M059J (cell line): Measurements from ENCODE around the gene PIGM. TPM values are rescaled to one million over a fixed set of nuclear protein-coding genes. Genes with fewer than 3 reads are reported as not detected.

Source experiments
- DNase-seq: peaks from one replicate; pipeline ENCODE4 v3.0.0-alpha.2; 2012; ENCODE audit warnings: low read depth
- total RNA-seq: library from RNA; depleted of rRNA; stranded (reverse); fragments of >200 nt; shearing (Covaris generic); gene quantifications from 2 replicates; pipeline ENCODE4 v1.2.3, GENCODE V29; 2014; rRNA removed

Gene PIGM
- total RNA-seq, 1 experiment from 2014 or later: 4.0 TPM

DNA sequence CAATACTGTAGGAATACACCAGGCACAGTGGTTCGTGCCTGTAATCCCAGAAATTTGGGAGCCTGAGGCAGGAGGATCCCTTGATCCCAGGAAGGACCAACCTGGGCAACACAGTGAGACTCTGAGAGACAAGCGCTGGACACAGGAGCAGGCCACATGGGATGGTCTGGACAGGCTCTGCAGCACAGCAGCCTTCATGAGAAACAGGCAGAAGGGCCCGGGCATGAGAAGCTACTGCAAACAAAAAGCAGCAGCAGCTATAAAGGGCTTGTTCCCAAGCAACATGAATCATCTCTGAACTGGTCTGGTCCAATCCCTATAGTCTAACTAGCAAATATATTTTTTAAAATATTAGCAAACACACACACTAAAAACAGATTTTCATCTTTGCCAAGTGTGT, 42.2 kb downstream of the PIGM start:
- no peak for DNase-seq

DNA sequence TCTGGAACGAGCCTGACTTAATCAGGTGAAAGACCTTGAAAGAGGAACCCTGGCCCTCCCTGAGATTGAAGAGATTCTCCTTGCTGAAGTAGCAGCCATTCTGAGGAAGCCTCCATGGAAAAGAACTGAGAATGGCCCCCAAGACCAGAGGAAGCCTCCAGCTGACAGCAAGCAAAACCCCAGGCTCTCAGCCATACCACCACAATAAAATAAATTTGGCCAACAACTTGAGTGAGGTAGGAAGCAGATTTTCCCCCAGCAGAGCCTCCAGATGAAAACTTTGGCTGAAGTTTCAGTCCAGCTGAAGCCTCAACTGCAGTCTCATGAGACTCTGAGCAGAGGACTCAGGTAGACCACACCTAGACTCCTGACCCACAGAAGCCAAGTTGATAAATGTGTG, 43.8 kb downstream of the PIGM start:
- DNase-seq: no peak

DNA sequence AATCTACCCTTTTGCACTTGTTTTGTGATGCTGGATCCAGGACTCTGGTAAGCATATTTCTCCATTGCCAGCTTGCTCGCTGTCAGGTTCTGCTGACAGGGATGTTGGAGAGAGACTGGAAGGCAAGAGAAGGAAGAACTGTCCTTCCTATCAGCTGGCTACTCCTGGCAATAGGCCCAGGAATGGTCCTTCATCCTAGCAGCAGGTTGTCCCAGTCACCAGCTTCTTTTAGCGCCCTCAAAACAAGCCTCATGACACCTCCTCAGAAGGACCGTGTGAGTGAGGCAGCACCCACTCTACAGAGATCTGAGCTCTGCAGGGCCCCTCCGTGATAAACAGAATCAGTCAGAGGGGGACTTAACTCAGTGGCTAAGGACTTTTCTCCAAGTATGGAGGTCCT, 44.6 kb downstream of the PIGM start:
- no peak for DNase-seq

DNA sequence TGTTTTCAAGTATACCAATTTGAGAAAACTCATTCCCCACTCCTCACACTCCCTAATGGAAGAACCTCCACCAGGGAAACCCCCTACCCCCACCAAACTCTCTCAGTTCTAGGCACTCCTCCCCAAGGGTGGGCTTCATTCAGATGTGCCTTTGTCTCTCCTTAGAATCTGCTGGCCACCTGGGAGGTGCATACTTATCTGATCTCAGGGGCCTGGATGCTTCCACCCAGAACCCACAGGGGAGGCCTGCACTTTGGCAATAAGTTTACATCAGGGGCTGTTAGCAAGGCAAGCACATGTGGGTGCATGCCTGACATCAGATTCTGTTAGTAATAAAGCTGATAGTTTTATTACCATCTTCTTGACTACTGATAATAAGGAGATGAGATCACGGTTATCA, 45.3 kb downstream of the PIGM start:
- no peak for DNase-seq

DNA sequence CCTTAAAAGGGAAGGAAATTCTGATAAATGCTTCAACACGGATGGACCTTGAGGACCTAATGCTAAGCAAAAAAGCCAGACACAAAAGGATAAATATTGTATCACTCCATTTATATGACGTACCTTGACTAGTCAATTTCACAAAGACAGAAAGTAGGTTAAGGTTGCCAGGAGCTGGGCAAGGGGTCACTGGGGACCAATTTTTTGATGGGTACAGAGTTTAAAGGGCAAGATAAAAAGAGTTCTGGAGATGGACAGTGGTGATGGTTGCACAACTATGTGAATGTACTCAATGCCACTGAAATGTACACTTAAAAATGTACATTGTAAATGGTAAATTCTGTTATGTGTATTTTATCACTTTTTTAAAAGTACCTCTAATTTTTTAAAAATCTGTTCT, 45.7 kb downstream of the PIGM start:
- no peak for DNase-seq

DNA sequence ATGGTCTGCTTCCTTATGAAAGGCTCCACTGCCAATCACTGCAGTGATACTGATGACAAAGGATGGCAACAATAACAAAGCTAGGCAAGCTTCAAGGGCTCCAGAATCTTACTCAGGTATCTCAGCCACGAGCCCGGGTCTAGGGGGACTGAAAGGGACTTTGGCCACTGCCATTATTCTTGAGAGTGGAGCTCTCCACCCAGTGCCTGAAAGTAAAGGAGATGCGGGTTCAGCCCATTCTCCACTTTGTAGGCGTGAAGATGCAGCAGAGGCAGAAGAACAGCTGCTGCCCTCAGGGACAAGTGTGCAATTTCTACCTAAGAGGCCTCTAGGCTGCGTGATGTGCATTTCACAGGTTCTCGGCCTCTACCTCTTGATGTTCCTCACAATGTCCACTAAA, 46.3 kb downstream of the PIGM start:
- DNase-seq: no peak

DNA sequence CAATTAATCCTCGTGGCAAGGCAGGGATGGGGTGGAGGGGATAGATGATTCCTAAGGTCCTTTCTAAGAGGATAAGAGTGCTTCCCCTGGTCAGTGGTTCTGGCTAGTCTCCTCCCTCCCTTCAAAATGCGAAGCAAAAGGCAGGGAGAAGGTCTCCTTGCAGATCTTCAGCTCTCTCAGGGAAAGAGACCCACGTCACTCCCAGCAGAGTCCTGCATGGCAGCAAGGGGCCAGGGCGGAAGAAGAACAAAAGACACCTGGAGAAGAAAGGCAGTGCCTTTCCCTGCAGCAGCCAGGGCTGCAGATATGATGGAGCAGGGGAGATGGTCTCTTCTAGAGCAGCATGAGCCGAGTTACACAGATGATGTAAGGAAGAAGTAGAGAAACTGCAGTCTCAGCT, 48.1 kb downstream of the PIGM start:
- DNase-seq: no peak

DNA sequence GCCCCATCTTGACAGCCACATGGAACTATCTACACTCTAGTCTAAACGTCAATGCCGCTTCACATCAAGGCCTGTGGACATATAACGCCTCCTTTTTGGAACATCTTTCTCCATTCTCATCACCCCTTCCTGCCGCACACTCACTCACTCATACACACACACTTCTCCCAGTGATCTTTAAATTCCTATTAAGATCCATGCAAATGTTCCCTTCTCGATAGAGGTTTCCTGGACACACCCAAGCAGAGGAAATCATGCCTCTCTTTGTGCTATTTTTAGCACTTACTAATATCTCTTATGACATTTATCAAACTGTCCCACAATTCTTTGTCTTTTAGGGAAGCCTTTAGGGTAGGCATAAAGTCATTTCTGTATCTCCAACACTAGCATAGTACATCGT, 49.5 kb downstream of the PIGM start:
- DNase-seq: no peak

DNA sequence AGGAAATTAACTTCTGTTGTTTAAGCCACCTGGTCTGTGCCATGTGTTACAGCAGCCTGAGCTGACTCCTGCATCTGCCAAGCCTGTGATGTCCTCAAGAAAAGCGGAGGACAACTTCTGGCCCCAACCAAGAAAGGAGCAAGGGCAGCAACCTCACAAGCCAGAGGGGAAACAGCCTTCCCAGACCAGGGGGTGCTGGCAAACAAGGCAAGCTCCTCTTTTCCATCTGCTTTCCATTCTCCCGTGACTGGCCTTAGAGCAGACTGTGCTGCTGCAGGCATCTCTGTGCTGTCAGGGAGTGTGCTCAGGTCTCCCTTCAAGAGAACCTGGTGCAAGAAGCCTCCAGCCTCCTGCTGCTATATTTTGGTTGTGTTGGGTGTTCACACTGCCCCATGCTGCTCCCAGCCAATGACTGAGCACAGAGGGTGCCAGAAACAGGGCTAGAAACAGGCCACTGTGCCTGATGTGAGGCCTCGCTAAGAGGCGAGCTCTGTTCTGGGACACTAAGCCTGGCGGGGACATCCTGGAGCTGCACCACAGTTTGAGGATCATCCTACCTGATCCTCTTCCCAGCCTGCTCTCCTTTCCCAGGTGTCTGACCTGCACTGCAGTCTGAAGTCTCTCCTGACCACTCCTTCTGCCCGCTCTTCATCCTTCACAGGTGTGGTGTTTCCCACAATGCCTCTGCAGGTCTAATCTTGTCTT, 50.3 kb downstream of the PIGM start:
- no peak for DNase-seq

DNA sequence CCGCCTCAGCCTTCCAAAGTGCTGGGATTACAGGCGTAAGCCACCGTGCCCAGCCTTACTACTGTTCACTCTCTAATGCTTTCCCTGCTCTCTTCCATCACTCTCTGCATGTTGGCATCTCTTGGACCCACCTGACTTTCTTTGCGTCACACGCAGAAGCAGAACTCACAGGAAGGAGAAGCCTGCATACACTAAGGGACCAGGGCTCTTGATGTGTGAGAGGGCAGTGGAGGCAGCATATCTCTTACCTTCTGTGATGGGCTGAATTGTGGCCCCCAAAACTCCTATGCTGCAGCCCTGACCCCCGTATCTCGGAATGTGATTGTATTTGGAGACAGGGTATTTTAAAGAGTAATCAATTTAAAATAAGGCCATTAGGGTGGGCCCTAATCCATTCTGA, 51.0 kb downstream of the PIGM start:
- no peak for DNase-seq

DNA sequence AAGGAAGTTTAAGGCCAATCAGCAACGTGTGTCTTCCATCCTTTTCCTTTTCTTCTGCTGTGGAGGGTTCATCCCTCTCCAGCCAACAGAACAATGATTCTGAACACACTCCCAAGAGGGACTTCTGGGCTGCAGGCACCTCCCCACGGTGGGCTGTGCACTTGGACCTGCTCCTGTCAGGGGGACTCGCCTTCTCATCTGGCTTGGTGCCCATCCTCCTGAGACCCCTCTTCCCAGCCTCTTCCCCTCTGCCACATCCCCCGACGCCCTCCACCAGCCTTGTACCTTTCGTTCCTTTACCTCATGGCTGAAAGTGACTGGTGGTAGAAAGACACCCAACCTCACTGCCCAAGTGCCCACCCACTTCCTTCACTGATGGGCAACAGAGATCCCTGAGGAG, 51.7 kb downstream of the PIGM start:
- DNase-seq: no peak

DNA sequence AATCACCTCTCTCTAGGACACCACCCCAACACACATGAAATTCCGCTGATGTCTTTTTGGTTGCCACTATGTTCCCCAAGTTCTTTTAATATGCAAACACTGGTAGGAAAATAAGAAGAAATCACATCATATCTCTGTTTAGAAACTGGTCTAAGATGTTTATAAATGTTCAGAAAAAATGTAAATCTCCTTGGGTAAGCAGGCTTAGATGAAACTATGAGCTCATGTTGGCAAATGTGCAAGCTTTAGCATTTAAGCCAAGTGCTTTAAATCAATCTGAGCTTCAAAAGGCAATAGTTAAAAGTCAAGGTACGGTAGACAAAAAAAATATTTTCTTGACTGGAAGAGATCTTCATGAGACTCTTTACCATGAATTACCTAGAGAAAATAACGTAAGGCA, 52.5 kb downstream of the PIGM start:
- DNase-seq: no peak

DNA sequence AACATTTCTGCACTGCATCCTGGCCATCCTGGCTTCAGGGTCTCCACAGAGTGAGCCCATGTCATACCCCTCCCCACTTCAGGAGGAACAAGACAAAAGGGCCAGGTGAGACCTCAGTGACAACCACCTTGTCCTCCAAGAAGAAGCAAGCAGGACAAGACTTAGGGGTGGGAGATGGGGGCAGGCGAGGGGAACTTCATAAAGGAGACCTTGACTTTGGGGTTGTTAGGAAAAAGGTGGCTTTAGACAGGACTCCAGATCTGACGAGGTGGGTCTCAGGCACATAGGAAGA, 53.7 kb downstream of the PIGM start:
- no peak for DNase-seq

DNA sequence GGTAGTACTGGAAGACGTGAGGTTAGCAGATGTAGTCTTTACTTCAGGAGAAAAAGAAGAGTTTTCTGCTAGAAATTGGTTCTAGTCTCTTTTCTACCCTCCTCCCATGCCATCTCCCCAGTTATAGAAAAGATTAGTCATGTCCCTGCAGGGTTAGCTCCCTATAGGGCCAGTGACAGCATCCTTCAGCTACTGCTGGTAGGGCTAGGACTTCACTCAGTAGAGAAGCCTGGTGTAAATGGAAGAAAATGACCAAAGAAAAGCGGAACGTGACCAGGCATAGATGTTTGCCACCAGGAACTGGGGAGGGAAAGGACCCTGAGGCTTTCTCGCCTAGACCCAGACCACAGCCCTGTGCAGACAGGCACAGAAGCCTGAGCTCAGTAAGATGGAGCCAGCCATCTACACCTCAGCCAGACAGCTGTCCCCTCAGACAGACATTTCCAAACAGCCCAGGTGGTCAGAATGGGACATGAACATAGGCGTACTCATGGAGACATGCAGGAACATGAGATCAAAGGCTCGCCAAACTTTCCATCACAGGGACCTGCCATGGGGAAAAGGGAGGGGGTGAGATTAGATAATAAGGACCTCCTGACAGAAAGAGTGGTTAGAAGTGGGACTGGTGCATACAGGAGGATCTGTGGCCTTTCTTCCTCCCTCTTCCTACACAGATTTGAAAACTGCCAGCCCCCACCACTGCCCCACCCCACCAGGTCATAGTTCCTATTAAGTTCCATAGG, 54.3 kb downstream of the PIGM start:
- no peak for DNase-seq

Other genes with a start within 250 kb of the PIGM start
- gene FCRL6, start 229.6 kb downstream of the PIGM start, total RNA-seq: not detected in 2 replicates
- 0.05 and 0.25 TPM in 2 replicates for gene SLAMF8, start 205.1 kb downstream of the PIGM start, total RNA-seq
- not detected in 2 replicates for gene VSIG8, start 169.3 kb downstream of the PIGM start, total RNA-seq
- gene CFAP45, start 131.8 kb downstream of the PIGM start, total RNA-seq: 0.20 and 1.0 TPM in 2 replicates
- gene TAGLN2, start 106.5 kb downstream of the PIGM start, total RNA-seq: 491 and 526 TPM in 2 replicates
- 0.25 and 0.32 TPM in 2 replicates for gene IGSF9, start 86.4 kb downstream of the PIGM start, total RNA-seq
- not detected in 2 replicates for gene SLAMF9, start 77.8 kb downstream of the PIGM start, total RNA-seq
- gene KCNJ10, start 38.2 kb upstream of the PIGM start, total RNA-seq: not detected in 2 replicates
- gene KCNJ9, start 49.5 kb upstream of the PIGM start, total RNA-seq: not detected in 2 replicates
- gene IGSF8, start 66.6 kb upstream of the PIGM start, total RNA-seq: 11.4 and 29.9 TPM in 2 replicates
- 0.05 TPM in 1 of 2 replicates, not detected in the other for gene ATP1A2, start 83.8 kb upstream of the PIGM start, total RNA-seq
- not detected in 2 replicates for gene ATP1A4, start 119.6 kb upstream of the PIGM start, total RNA-seq
- gene CASQ1, start 158.6 kb upstream of the PIGM start, total RNA-seq: not detected in 2 replicates
- 217 and 240 TPM in 2 replicates for gene PEA15, start 173.4 kb upstream of the PIGM start, total RNA-seq
- gene DCAF8, start 230.6 kb upstream of the PIGM start, total RNA-seq: 31.1 and 40.6 TPM in 2 replicates